HG03175 (cell line): ENCODE results near the gene DERL2.

Experiments
- ATAC-seq: cut with Tn5 transposase; IDR thresholded peaks from one replicate; pipeline ENCODE4 v1.9.1; 2021; ENCODE audit warnings: mild to moderate bottlenecking, moderate library complexity; ENCODE audit not compliant: unreplicated experiment

DERL2 gene

GRCh38 chr17:5502552-5502951 lies 16.6 kb upstream of the DERL2 start:
- no peak for ATAC-seq

- no peak for ATAC-seq
Measured at GRCh38 chr17:5501685-5502084, 15.7 kb upstream of the DERL2 start.

- peak; percentile 62 for ATAC-seq
Measured at GRCh38 chr17:5500589-5501391, 14.8 kb upstream of the DERL2 start.

- no peak for ATAC-seq
Measured at GRCh38 chr17:5500247-5500588, 14.2 kb upstream of the DERL2 start.

GRCh38 chr17:5499476-5500231 lies 13.7 kb upstream of the DERL2 start:
- no peak for ATAC-seq

- no peak for ATAC-seq
Measured at GRCh38 chr17:5492970-5493369, 7.0 kb upstream of the DERL2 start.

- no peak for ATAC-seq
Measured at GRCh38 chr17:5488752-5489151, 2.8 kb upstream of the DERL2 start.

- peak; percentile 85 for ATAC-seq
Measured at GRCh38 chr17:5486206-5487124, 487 bp upstream of the DERL2 start, which contains the start of gene MIS12. Gene MIS12, plus strand, starts transcription at chr17:5486566. Its CDS starts 2,297 bp downstream, at chr17:5488863.

- ATAC-seq = no peak
Measured at GRCh38 chr17:5481451-5481850, 4.5 kb downstream of the DERL2 start.

- no peak for ATAC-seq
Measured at GRCh38 chr17:5480962-5481361, 5.0 kb downstream of the DERL2 start.

- no peak for ATAC-seq
Measured at GRCh38 chr17:5478992-5479391, 7.0 kb downstream of the DERL2 start.

- no peak for ATAC-seq
Measured at GRCh38 chr17:5473906-5474305, 12.1 kb downstream of the DERL2 start.

GRCh38 chr17:5472511-5472910 lies 13.5 kb downstream of the DERL2 start:
- no peak for ATAC-seq

- no peak for ATAC-seq
Measured at GRCh38 chr17:5468075-5468473, 17.9 kb downstream of the DERL2 start.

GRCh38 chr17:5467416-5467815 lies 18.6 kb downstream of the DERL2 start:
- ATAC-seq = no peak

- no peak for ATAC-seq
Measured at GRCh38 chr17:5466295-5466694, 19.7 kb downstream of the DERL2 start.

GRCh38 chr17:5464717-5465507 lies 21.1 kb downstream of the DERL2 start:
- no peak for ATAC-seq

- ATAC-seq = no peak
Measured at GRCh38 chr17:5446786-5447185, 39.2 kb downstream of the DERL2 start.

- no peak for ATAC-seq
Measured at GRCh38 chr17:5444209-5444608, 41.8 kb downstream of the DERL2 start.

GRCh38 chr17:5443728-5444127 lies 42.2 kb downstream of the DERL2 start:
- no peak for ATAC-seq

- ATAC-seq = no peak
Measured at GRCh38 chr17:5439446-5439764, 46.6 kb downstream of the DERL2 start.
